B cell (primary cell): ENCODE measurements around the gene RAD51B. TPM values are rescaled to one million over a fixed set of nuclear protein-coding genes. Genes with fewer than 3 reads are reported as not detected.

Experiments
- ATAC-seq: fragments of 200-7000 bp; cut with Tn5 transposase; one replicate; pipeline ENCODE4 v1.10.0; 2021; ENCODE audit warnings: low read depth, mild to moderate bottlenecking, moderate number of reproducible peaks, moderate library complexity
- CTCF ChIA-PET: fragments of 350-600 bp; sonication (Branson Sonifier 250); formaldehyde crosslinking; loops from one replicate; lab custom pipeline; 2021; ENCODE audit warnings: antibody characterized with exemption, inconsistent platforms; lab: Charles Lee
- POLR2A ChIA-PET: fragments of 350-600 bp; sonication (Branson Sonifier 250); formaldehyde crosslinking; loops from one replicate; lab custom pipeline; 2021; ENCODE audit warnings: antibody characterized with exemption; lab: Charles Lee
- DNase-seq: peaks from one replicate; pipeline ENCODE4 v3.0.0; 2013
- H2AFZ ChIP-seq: 2 replicates; pipeline ENCODE4 v1.6.1; 2012; ENCODE audit warnings: mild to moderate bottlenecking, low read depth, low read length; ENCODE audit not compliant: insufficient read depth, poor library complexity, severe bottlenecking
- H3K27ac ChIP-seq, 2 donors: 1 replicate in 1 of 2; 2 replicates in 1 of 2; pipeline ENCODE4 v1.5.1; 2012 to 2013; ENCODE audit warnings: low read length in 2 of 2, mild to moderate bottlenecking in 2 of 2, moderate library complexity in 1 of 2
- H3K27me3 ChIP-seq, 4 experiments: fragments of 200-600 bp in 1 of 4; sonication (generic) in 1 of 4; replicated peaks in 1 of 4; 1 replicate in 2 of 4; 2 replicates in 2 of 4; pipeline versions ENCODE4 v1.6.1 to v1.7.0; 2013 to 2016; ENCODE audit warnings: low read length in 3 of 4, mild to moderate bottlenecking in 2 of 4, mixed read lengths in 1 of 4, moderate library complexity in 1 of 4; ENCODE audit not compliant: insufficient read depth in 4 of 4, control insufficient read depth in 3 of 4; ENCODE audit errors: control extremely low read depth in 1 of 4
- H3K36me3 ChIP-seq, 2 experiments: replicated peaks in 1 of 2; 1 replicate in 1 of 2; 2 replicates in 1 of 2; pipeline versions ENCODE4 v1.6.1 to v1.7.1; 2013; ENCODE audit warnings: low read length in 1 of 2; ENCODE audit not compliant: insufficient read depth in 2 of 2, control insufficient read depth in 1 of 2; ENCODE audit errors: control extremely low read depth in 1 of 2, extremely low read depth in 1 of 2
- H3K4me1 ChIP-seq, 2 donors: fragments of 200-600 bp in 1 of 2; sonication (generic) in 1 of 2; 1 replicate in 1 of 2; 2 replicates in 1 of 2; pipeline versions ENCODE4 v1.5.1 to v1.6.1; 2013 to 2017; ENCODE audit warnings: low read length in 2 of 2; ENCODE audit not compliant: control insufficient read depth in 2 of 2, insufficient read depth in 2 of 2
- H3K4me2 ChIP-seq: replicated peaks from 2 replicates; pipeline ENCODE3; 2012; ENCODE audit warnings: mild to moderate bottlenecking, low read depth, low read length; ENCODE audit not compliant: poor library complexity, severe bottlenecking
- H3K4me3 ChIP-seq, 5 experiments: fragments of 200-600 bp in 1 of 5; sonication (generic) in 1 of 5; 1 replicate in 3 of 5; 2 replicates in 2 of 5; pipeline versions ENCODE4 v1.5.1 to v1.7.0; 2011 to 2016; ENCODE audit warnings: low read length in 4 of 5, mild to moderate bottlenecking in 4 of 5, low read depth in 2 of 5, control low read depth in 1 of 5, moderate library complexity in 1 of 5; ENCODE audit not compliant: insufficient read depth in 1 of 5; ENCODE audit errors: control extremely low read depth in 1 of 5, extremely low read depth in 1 of 5
- H3K79me2 ChIP-seq: fragments of 200-600 bp; sonication (generic); one replicate; pipeline ENCODE4 v1.6.0; 2016; ENCODE audit warnings: low read length; ENCODE audit not compliant: control insufficient read depth, insufficient read depth
- H3K9ac ChIP-seq: fragments of 200-600 bp; sonication (generic); 2 replicates; pipeline ENCODE4 v1.6.1; 2017; ENCODE audit warnings: mild to moderate bottlenecking, low read length, moderate library complexity
- H3K9me3 ChIP-seq, 3 donors: one replicate each; pipeline versions ENCODE4 v1.6.1 to v1.7.1; 2013; ENCODE audit warnings: low read length in 2 of 3; ENCODE audit not compliant: control insufficient read depth in 2 of 3, insufficient read depth in 1 of 3; ENCODE audit errors: control extremely low read depth in 1 of 3
- H4K20me1 ChIP-seq: 2 replicates; pipeline ENCODE4 v1.6.0; 2012; ENCODE audit warnings: mild to moderate bottlenecking, low read length; ENCODE audit not compliant: insufficient read depth, control insufficient read depth, poor library complexity, severe bottlenecking
- H3K27ac Mint-ChIP-seq: one replicate; pipeline ENCODE4 v1.8.0; 2021; ENCODE audit warnings: mixed read lengths
- H3K27me3 Mint-ChIP-seq: one replicate; pipeline ENCODE4 v1.8.0; 2021; ENCODE audit warnings: mixed read lengths
- H3K4me1 Mint-ChIP-seq: one replicate; pipeline ENCODE4 v1.8.0; 2021; ENCODE audit warnings: mixed read lengths
- H3K4me3 Mint-ChIP-seq: one replicate; pipeline ENCODE4 v1.8.0; 2021; ENCODE audit warnings: mixed read lengths
- H3K9me3 Mint-ChIP-seq: one replicate; pipeline ENCODE4 v1.8.0; 2022; ENCODE audit warnings: mixed read lengths; ENCODE audit not compliant: insufficient read depth
- CTCF ChIP-seq: fragments of 200-600 bp; IDR thresholded peaks from one replicate; pipeline ENCODE4 v1.8.0; 2022; ENCODE audit warnings: antibody characterized with exemption, mild to moderate bottlenecking
- EZH2 ChIP-seq: IDR thresholded peaks from 2 replicates; pipeline ENCODE4 v1.6.1; 2012; ENCODE audit warnings: borderline replicate concordance, low read depth, mild to moderate bottlenecking, moderate library complexity, low read length; ENCODE audit not compliant: insufficient read depth, poor library complexity, severe bottlenecking
- WGBS: methylation state at CpG from one replicate; pipeline ENCODE4 v1.1.5; 2013; ENCODE audit warnings: missing lambda C conversion rate; ENCODE audit not compliant: insufficient coverage; 5-methylcytosine and 5-hydroxymethylcytosine counted together
- intact Hi-C: fragments of 100-400 bp; cut with micrococcal nuclease; formaldehyde crosslinking; loops from one replicate; pipeline ENCODE4 v1.10.0; 2022
- polyA plus RNA-seq: library from polyadenylated mRNA; depleted of rRNA; stranded (reverse); fragments of >200 nt; gene quantifications from 2 replicates; pipeline ENCODE4 v1.2.3, GENCODE V29; 2012
- total RNA-seq, 2 donors: library from RNA; stranded (reverse); fragments of 120-200 nt in 1 of 2; gene quantifications; 1 replicate in 1 of 2; 2 replicates in 1 of 2; pipeline versions ENCODE4 v1.2.3 to v1.2.4, GENCODE V29; 2013 to 2022

RAD51B gene
- total and polyA plus RNA-seq, 2 donors (not counting 1 experiment from before 2014, with no cell fraction given) = 6.5 to 60.6 TPM

GRCh38 chr14:68234101-68234905 is 414.7 kb downstream of the RAD51B start:
- Histone ChIP-seq H3K4me1 (peaks cover 4 to 12% of the 10 kb centered on the region in 2 donors), H3K4me3 (no peak overlapping the region), H3K4me2 (no peak overlapping the region), H3K9ac (no peak overlapping the region), H4K20me1 (no peaks in the 10 kb centered on the region), H3K9me3 (no peaks in the 10 kb centered on the region), H2AFZ (no peak overlapping the region), H3K27me3 (no peaks in the 10 kb centered on the region), H3K79me2 (no peaks in the 10 kb centered on the region), H3K36me3 (no peaks in the 10 kb centered on the region), H3K27ac (no peak overlapping the region)
- CTCF ChIA-PET = interaction anchor here (1.2 kb wide), 1 partner anchor 233 kb away, joined by 3 read pairs; no protein-coding TSS in a partner anchor
- intact Hi-C loops = no loop called here
- WGBS = no CpG with 5 or more reads among the region's 3 CpGs
- ATAC-seq = no peak
- POLR2A ChIA-PET = no interaction called here
- TF ChIP-seq CTCF (no peak), EZH2 (no peak)
- H3K4me3 Mint-ChIP-seq = no peak overlapping the region
- H3K4me1 Mint-ChIP-seq = no peaks in the 10 kb centered on the region
- H3K27ac Mint-ChIP-seq = no peak overlapping the region
- no peaks in the 10 kb centered on the region for H3K27me3 Mint-ChIP-seq
- H3K9me3 Mint-ChIP-seq = peaks cover 1% of the 10 kb centered on the region
- no peak for DNase-seq

DNA sequence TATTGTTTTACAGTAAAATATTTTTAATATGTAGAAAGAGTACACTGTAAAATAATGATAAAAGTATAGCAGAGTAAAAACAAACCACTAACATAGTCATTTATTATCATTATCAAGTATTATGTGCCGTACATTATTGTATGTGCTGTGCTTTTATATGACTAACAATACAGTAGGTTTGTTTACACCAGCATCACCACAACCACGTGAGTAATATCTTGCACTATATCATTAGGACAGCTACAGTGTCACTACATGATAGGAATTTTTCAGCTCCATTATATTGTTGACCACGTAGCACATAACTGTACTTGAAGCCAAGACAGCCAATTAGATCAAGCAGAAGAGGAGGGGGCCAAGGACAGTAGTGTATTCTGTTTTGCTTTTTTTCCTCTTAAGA is 415.4 kb downstream of the RAD51B start:
- peaks cover 1% of the 10 kb centered on the region for H3K9me3 Mint-ChIP-seq
- POLR2A ChIA-PET = no interaction called here
- Histone ChIP-seq H3K9ac (no peak overlapping the region), H3K36me3 (no peaks in the 10 kb centered on the region), H2AFZ (no peak overlapping the region), H3K79me2 (no peaks in the 10 kb centered on the region), H4K20me1 (no peaks in the 10 kb centered on the region), H3K4me1 (peaks cover 4 to 12% of the 10 kb centered on the region in 2 donors), H3K27ac (no peak overlapping the region), H3K4me3 (no peak overlapping the region), H3K9me3 (no peaks in the 10 kb centered on the region), H3K27me3 (no peaks in the 10 kb centered on the region), H3K4me2 (no peak overlapping the region)
- H3K4me1 Mint-ChIP-seq = peaks cover 2% of the 10 kb centered on the region
- DNase-seq = no peak
- ATAC-seq = no peak
- CTCF ChIA-PET = no interaction called here
- TF ChIP-seq CTCF (no peak), EZH2 (no peak)
- intact Hi-C loops = no loop called here
- H3K4me3 Mint-ChIP-seq = no peak overlapping the region
- H3K27me3 Mint-ChIP-seq = no peaks in the 10 kb centered on the region
- no peak overlapping the region for H3K27ac Mint-ChIP-seq
- no CpG with 5 or more reads among the region's 3 CpGs for WGBS
